Neural crest cell (in vitro differentiated cells): ENCODE measurements around the gene FMNL1. TPM values are rescaled to one million over a fixed set of nuclear protein-coding genes. Genes with fewer than 3 reads are reported as not detected.

Source experiments
- DNase-seq: peaks from one replicate; pipeline ENCODE4 v3.0.0; 2021; ENCODE audit warnings: low read depth, mixed read lengths, low spot score
- H3K27ac Mint-ChIP-seq: one replicate; pipeline ENCODE4 v1.8.0; 2021; ENCODE audit warnings: mild to moderate bottlenecking, mixed read lengths; ENCODE audit not compliant: unreplicated experiment
- H3K27me3 Mint-ChIP-seq: 2 replicates; pipeline ENCODE4 v1.8.0; 2021; ENCODE audit warnings: low read depth, mild to moderate bottlenecking, mixed read lengths
- H3K36me3 Mint-ChIP-seq: 2 replicates; pipeline ENCODE4 v1.8.0; 2021; ENCODE audit warnings: low read depth, mild to moderate bottlenecking, mixed read lengths
- H3K4me1 Mint-ChIP-seq: 2 replicates; pipeline ENCODE4 v1.8.0; 2021; ENCODE audit warnings: mixed read lengths
- H3K4me3 Mint-ChIP-seq: one replicate; pipeline ENCODE4 v1.8.0; 2021; ENCODE audit warnings: mild to moderate bottlenecking, mixed read lengths
- H3K9me3 Mint-ChIP-seq: 2 replicates; pipeline ENCODE4 v1.8.0; 2021; ENCODE audit warnings: mixed read lengths
- total RNA-seq: library from RNA; stranded (reverse); gene quantifications from 2 replicates; pipeline ENCODE4 v1.2.1, GENCODE V29; 2021
- TF ChIP-seq, protein P1 (sequence below): fragments of 200-600 bp; sonication (generic); conservative IDR thresholded peaks from 2 replicates; pipeline ENCODE4 v1.5.0; 2021; ENCODE audit warnings: antibody characterized with exemption, mild to moderate bottlenecking

The FMNL1 gene
- total RNA-seq, 1 donor from 2014 or later: 1.2 TPM

DNA sequence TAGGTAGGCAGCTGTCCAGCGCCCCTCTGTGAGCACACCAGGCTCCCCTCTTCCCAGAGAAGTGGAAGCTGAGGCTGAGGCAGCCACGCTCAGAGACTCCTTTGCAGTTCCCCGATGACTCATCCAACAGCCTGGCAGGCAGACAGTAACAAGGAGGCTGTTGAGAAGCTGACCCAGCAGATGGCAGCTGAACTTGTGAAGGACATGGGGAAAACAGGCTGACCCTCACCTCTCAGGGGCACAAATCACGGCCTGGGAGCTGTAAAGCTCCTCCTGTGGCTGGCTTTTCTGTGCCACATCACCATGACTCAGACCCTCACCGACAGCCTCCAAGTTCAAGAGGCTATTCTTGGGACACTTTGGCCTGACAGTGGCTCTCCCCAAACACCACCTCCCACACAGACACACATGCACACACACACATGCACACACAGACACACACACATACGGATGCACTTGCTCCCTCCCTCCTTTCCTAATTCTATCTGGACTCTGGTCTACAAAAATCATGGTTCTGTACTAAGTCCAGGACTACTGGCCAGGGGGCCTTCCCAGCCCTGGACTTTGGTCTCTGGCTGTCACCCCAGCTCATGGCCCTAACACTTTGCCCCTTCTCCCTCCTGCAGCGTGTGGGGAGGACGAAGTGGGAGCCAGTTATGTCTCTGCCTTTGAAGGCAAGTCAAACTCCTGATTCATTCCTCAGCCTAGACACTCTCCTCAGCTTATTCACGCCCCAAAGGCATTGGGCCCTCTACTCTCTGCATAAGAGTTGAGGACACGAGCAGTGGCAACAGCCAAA is 71.9 kb downstream of the FMNL1 start:
- TF ChIP-seq, protein P1, sequence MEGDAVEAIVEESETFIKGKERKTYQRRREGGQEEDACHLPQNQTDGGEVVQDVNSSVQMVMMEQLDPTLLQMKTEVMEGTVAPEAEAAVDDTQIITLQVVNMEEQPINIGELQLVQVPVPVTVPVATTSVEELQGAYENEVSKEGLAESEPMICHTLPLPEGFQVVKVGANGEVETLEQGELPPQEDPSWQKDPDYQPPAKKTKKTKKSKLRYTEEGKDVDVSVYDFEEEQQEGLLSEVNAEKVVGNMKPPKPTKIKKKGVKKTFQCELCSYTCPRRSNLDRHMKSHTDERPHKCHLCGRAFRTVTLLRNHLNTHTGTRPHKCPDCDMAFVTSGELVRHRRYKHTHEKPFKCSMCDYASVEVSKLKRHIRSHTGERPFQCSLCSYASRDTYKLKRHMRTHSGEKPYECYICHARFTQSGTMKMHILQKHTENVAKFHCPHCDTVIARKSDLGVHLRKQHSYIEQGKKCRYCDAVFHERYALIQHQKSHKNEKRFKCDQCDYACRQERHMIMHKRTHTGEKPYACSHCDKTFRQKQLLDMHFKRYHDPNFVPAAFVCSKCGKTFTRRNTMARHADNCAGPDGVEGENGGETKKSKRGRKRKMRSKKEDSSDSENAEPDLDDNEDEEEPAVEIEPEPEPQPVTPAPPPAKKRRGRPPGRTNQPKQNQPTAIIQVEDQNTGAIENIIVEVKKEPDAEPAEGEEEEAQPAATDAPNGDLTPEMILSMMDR: no peak
- Mint-ChIP-seq H3K27me3 (no peaks in the 10 kb centered on the region), H3K27ac (peak overlapping the region; percentile 94), H3K9me3 (no peaks in the 10 kb centered on the region), H3K4me1 (peaks cover 34% of the 10 kb centered on the region), H3K36me3 (peaks cover 6% of the 10 kb centered on the region), H3K4me3 (peak overlapping the region; percentile 51)
- DNase-seq: no peak

DNA sequence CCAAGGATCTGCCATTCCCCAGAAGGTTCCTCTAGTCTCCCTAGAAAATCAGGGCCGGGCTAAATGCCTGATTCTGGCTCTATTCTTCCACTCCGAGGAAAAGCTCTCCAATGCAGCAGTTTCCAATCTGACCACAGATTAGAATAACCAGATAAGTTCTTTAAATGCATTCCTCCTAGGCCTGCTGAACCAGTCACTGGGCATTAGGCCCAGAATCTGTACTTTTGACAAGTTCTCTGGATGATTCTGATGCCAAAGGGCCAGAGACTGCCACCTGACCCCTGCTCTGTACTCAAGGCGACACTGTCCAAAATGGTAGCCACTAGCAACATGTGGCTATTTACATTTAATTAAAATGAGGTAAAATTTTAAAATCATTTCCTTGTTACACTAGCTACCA is 72.8 kb downstream of the FMNL1 start:
- no peaks in the 10 kb centered on the region for H3K27me3 Mint-ChIP-seq
- H3K9me3 Mint-ChIP-seq: no peaks in the 10 kb centered on the region
- peaks cover 43% of the 10 kb centered on the region for H3K4me1 Mint-ChIP-seq
- no peak overlapping the region for H3K27ac Mint-ChIP-seq
- no peak overlapping the region for H3K4me3 Mint-ChIP-seq
- no peak for DNase-seq
- TF ChIP-seq, protein P1: no peak
- H3K36me3 Mint-ChIP-seq: peaks cover 6% of the 10 kb centered on the region

DNA sequence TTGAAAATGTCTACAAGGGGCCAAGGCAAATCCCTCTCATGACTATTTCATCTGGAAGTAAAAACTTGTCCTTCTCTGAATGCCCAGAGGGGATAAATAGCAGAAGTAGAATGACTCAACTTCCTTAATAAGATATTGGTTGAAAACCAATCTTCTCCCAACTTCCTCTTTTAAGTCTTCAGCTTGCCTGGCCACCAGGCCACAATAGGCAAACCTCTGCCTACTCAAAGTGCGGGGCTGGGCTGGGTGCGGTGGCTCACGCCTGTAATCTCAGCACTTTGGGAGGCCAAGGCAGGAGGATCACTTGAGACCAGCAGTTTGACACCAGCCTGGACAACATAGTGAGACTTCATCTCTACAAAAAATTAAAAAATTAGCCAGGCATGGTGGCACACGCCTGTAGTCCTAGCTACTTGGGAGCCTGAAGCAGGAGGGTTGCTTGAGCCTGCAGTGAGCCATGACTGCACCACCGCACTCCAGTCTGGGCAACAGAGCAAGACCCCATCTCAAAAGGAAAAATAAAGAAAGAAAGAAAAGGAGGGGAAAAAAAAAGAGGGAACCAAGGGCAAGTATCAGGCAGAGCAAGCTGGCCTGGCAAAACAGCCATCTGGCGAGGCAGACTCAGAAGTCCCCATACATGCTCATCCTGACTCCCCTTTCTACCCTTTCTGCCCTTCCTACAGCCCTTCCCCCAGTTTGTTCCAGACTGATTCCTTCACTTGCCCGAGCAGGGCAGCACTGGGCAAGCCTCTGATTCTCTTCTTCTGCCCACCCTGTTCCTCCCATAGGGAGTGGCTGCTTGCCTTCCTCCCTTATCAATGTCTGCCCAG is 74.5 kb downstream of the FMNL1 start:
- TF ChIP-seq, protein P1: no peak
- Mint-ChIP-seq H3K9me3 (no peaks in the 10 kb centered on the region), H3K36me3 (peaks cover 6% of the 10 kb centered on the region), H3K27ac (no peak overlapping the region), H3K4me1 (peaks cover 53% of the 10 kb centered on the region), H3K27me3 (no peaks in the 10 kb centered on the region), H3K4me3 (no peak overlapping the region)
- DNase-seq: no peak

DNA sequence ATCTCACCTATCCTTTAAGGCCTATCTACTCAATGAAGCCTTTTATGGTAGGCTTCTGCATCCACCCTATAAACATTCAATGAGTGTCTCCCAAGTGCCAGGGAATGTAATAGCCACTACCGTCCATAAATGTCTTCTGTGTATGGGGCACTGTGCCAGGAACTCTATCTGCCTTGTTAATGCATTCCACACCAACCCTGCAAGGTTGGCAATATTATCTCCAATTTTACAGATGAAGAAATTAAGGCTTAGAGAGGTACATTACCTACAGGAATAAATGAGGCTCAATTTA is 75.1 kb downstream of the FMNL1 start:
- peaks cover 6% of the 10 kb centered on the region for H3K36me3 Mint-ChIP-seq
- H3K4me3 Mint-ChIP-seq: no peak overlapping the region
- DNase-seq: no peak
- TF ChIP-seq, protein P1: no peak
- no peaks in the 10 kb centered on the region for H3K27me3 Mint-ChIP-seq
- H3K9me3 Mint-ChIP-seq: no peaks in the 10 kb centered on the region
- no peak overlapping the region for H3K27ac Mint-ChIP-seq
- H3K4me1 Mint-ChIP-seq: peaks cover 53% of the 10 kb centered on the region

Other genes with a start within 250 kb of the FMNL1 start
- gene DCAKD, start 170.3 kb upstream of the FMNL1 start, total RNA-seq: 89.6 and 91.8 TPM in 2 replicates
- 116 and 118 TPM in 2 replicates for gene NMT1, start 160.6 kb upstream of the FMNL1 start, total RNA-seq
- gene PLCD3, start 89.4 kb upstream of the FMNL1 start, total RNA-seq: 34.2 and 36.5 TPM in 2 replicates
- 5.4 and 5.5 TPM in 2 replicates for gene ACBD4, start 86.2 kb upstream of the FMNL1 start, total RNA-seq
- gene HEXIM1, start 73.4 kb upstream of the FMNL1 start, total RNA-seq: 28.9 and 29.5 TPM in 2 replicates
- 9.5 and 10.4 TPM in 2 replicates for gene HEXIM2, start 60.0 kb upstream of the FMNL1 start, total RNA-seq
- gene SPATA32, start 40.2 kb downstream of the FMNL1 start, total RNA-seq: 0.23 and 0.25 TPM in 2 replicates
- 9.6 and 11.5 TPM in 2 replicates for gene MAP3K14, start 95.1 kb downstream of the FMNL1 start, total RNA-seq
- 1.4 and 2.5 TPM in 2 replicates for gene ARHGAP27, start 211.0 kb downstream of the FMNL1 start, total RNA-seq